Esophagus muscularis mucosa (tissue), 4 donors: Measurements from ENCODE around the gene ETV2. TPM values are rescaled to one million over a fixed set of nuclear protein-coding genes. Genes with fewer than 3 reads are reported as not detected.
"Not testable (repeated sequence)": the region's sequence is repeated elsewhere in the genome, so short reads cannot be mapped to it uniquely, and the experiment has no call there.

Source experiments
- DNase-seq: peaks from one replicate; pipeline ENCODE4 v3.0.0-alpha.2; 2017; ENCODE audit errors: extremely low spot score
- H3K27ac ChIP-seq, 4 donors: fragments of 200-600 bp; sonication (generic); replicated peaks in 1 of 4; 1 replicate in 3 of 4; 2 replicates in 1 of 4; pipeline ENCODE4 v1.5.1; 2016 to 2019; ENCODE audit warnings: mild to moderate bottlenecking in 1 of 4
- H3K27me3 ChIP-seq, 4 donors: fragments of 200-600 bp; sonication (generic); one replicate each; pipeline versions ENCODE4 v1.5.1 to v1.6.0; 2016 to 2019
- H3K36me3 ChIP-seq, 4 donors: fragments of 200-600 bp; sonication (generic); one replicate each; pipeline ENCODE4 v1.5.1; 2016 to 2019
- H3K4me1 ChIP-seq, 4 donors: fragments of 200-600 bp; sonication (generic); one replicate each; pipeline ENCODE4 v1.5.1; 2016 to 2019
- H3K4me3 ChIP-seq, 4 donors: fragments of 200-600 bp; sonication (generic); 1 replicate in 2 of 4; 2 replicates in 2 of 4; pipeline ENCODE4 v1.5.1; 2016 to 2019; ENCODE audit warnings: mild to moderate bottlenecking in 4 of 4, moderate library complexity in 1 of 4
- H3K9me3 ChIP-seq, 4 donors: fragments of 200-600 bp; sonication (generic); 1 replicate in 3 of 4; 2 replicates in 1 of 4; pipeline ENCODE4 v1.5.1; 2016 to 2019
- EP300 ChIP-seq: sonication (generic); formaldehyde crosslinking; IDR thresholded peaks from one replicate; pipeline ENCODE4 v1.6.1; 2017; ENCODE audit warnings: antibody characterized with exemption
- POLR2A ChIP-seq: fragments of 450-650 bp; IDR thresholded peaks from one replicate; pipeline ENCODE4 v1.6.1; 2017; ENCODE audit warnings: antibody characterized with exemption, moderate library complexity, mild to moderate bottlenecking, low read depth
- POLR2AphosphoS5 ChIP-seq, 2 donors: sonication (generic); formaldehyde crosslinking; IDR thresholded peaks; one replicate each; pipeline ENCODE4 v1.6.1; 2017; ENCODE audit warnings: antibody characterized with exemption in 2 of 2
- WGBS: methylation state at CpG from one replicate; pipeline ENCODE4 v1.1.5; 2018; 5-methylcytosine and 5-hydroxymethylcytosine counted together
- intact Hi-C: fragments of 100-400 bp; cut with DNase I; formaldehyde crosslinking; loops from one replicate; pipeline ENCODE4 v1.15.1; 2023
- total RNA-seq, 4 donors: library from RNA; depleted of rRNA; stranded (reverse); fragments of >200 nt; gene quantifications; one replicate each; pipeline versions ENCODE4 v1.1.0 to v1.2.1, GENCODE V29; 2016
- TF ChIP-seq, protein P1 (sequence below), 3 experiments: fragments of 200-600 bp in 2 of 3; fragments of 450-650 bp in 1 of 3; sonication (generic) in 2 of 3; IDR thresholded peaks; one replicate each; pipeline ENCODE4 v1.5.1; 2017 to 2019; ENCODE audit warnings: antibody characterized with exemption in 3 of 3, mild to moderate bottlenecking in 2 of 3, moderate library complexity in 1 of 3

Gene ETV2
- total RNA-seq, 4 donors from 2014 or later, result 3.4 TPM; not detected in 3

GRCh38 chr19:35601971-35602370, 39.6 kb upstream of the ETV2 start:
- no peak for DNase-seq
- 62% methylated on average over 2 of the region's 3 CpGs for WGBS

GRCh38 chr19:35604436-35604835, 37.1 kb upstream of the ETV2 start:
- DNase-seq, H3K9me3 ChIP-seq, H3K4me3 ChIP-seq, H3K27ac ChIP-seq, H3K36me3 ChIP-seq, H3K4me1 ChIP-seq, intact Hi-C loops: not testable (repeated sequence)
- WGBS, result 83% methylated on average over 4 of the region's 4 CpGs
- H3K27me3 ChIP-seq, result peaks cover 0 to 22% (median 0%) of the 10 kb centered on the region in 4 donors

More at GRCh38 chr19:35601971-35602370, 39.6 kb upstream of the ETV2 start:
- intact Hi-C loops, result no loop called here
- no peak for TF ChIP-seq POLR2AphosphoS5 (IDR thresholded peaks at IDR 0.05)
- TF ChIP-seq, protein P1, sequence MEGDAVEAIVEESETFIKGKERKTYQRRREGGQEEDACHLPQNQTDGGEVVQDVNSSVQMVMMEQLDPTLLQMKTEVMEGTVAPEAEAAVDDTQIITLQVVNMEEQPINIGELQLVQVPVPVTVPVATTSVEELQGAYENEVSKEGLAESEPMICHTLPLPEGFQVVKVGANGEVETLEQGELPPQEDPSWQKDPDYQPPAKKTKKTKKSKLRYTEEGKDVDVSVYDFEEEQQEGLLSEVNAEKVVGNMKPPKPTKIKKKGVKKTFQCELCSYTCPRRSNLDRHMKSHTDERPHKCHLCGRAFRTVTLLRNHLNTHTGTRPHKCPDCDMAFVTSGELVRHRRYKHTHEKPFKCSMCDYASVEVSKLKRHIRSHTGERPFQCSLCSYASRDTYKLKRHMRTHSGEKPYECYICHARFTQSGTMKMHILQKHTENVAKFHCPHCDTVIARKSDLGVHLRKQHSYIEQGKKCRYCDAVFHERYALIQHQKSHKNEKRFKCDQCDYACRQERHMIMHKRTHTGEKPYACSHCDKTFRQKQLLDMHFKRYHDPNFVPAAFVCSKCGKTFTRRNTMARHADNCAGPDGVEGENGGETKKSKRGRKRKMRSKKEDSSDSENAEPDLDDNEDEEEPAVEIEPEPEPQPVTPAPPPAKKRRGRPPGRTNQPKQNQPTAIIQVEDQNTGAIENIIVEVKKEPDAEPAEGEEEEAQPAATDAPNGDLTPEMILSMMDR (IDR thresholded peaks at IDR 0.05), result no peak
- no peak for TF ChIP-seq POLR2A
- TF ChIP-seq EP300, result no peak
- Histone ChIP-seq H3K4me1 (no peaks in the 10 kb centered on the region), H3K27me3 (peaks cover 0 to 28% (median 0%) of the 10 kb centered on the region in 4 donors), H3K9me3 (no peaks in the 10 kb centered on the region), H3K4me3 (no peak overlapping the region), H3K27ac (no peak overlapping the region), H3K36me3 (no peaks in the 10 kb centered on the region)

- H3K9me3 ChIP-seq, DNase-seq, H3K27ac ChIP-seq, H3K36me3 ChIP-seq, H3K4me3 ChIP-seq, intact Hi-C loops, H3K27me3 ChIP-seq, H3K4me1 ChIP-seq: not testable (repeated sequence)
- WGBS, result 92% methylated on average over 8 of the region's 8 CpGs
Observed at GRCh38 chr19:35607170-35607569, 34.4 kb upstream of the ETV2 start.

GRCh38 chr19:35607661-35608060, 33.9 kb upstream of the ETV2 start:
- DNase-seq, result no peak
- WGBS, result 79% methylated on average over 3 of the region's 3 CpGs
- Histone ChIP-seq H3K36me3 (no peaks in the 10 kb centered on the region), H3K27me3 (peaks cover 0 to 4% (median 2%) of the 10 kb centered on the region in 4 donors), H3K4me3 (no peak overlapping the region), H3K27ac (no peak overlapping the region), H3K9me3 (peaks cover 0 to 9% (median 3%) of the 10 kb centered on the region in 4 donors), H3K4me1 (peaks cover 4 to 10% (median 6%) of the 10 kb centered on the region in 4 donors)
- intact Hi-C loops, result no loop called here
- TF ChIP-seq, protein P1 (IDR thresholded peaks at IDR 0.05), result no peak
- TF ChIP-seq POLR2A, result no peak
- no peak for TF ChIP-seq EP300
- TF ChIP-seq POLR2AphosphoS5 (IDR thresholded peaks at IDR 0.05), result no peak

DNA sequence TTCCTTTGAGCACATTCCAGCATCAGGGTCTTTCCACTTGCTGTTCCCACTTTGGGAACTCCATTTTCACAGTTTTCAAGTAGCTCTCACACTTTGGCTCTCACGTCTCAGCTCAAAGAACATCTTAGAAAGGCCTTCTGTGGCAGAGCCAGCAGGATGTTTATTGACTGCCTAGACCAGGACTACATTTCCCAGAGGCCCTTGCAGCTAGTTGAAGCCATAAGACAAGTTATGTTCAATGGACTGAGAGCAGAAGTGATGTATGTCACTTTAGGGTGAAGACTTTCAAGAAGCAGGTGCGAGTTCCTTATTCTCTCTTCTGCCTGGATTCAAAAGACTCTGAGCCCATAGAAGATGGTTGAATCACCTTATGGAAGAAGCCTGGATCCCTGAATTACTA, 33.3 kb upstream of the ETV2 start:
- Histone ChIP-seq H3K9me3 (peaks cover 0 to 9% (median 3%) of the 10 kb centered on the region in 4 donors), H3K36me3 (no peaks in the 10 kb centered on the region), H3K4me3 (no peak overlapping the region), H3K27ac (no peak overlapping the region), H3K4me1 (peaks cover 9 to 16% (median 12%) of the 10 kb centered on the region in 4 donors), H3K27me3 (peaks cover 0 to 7% (median 2%) of the 10 kb centered on the region in 4 donors)
- TF ChIP-seq, protein P1 (IDR thresholded peaks at IDR 0.05), result no peak
- TF ChIP-seq POLR2AphosphoS5 (IDR thresholded peaks at IDR 0.05) (no peak), POLR2A (no peak), EP300 (no peak)
- intact Hi-C loops, result no loop called here
- no peak for DNase-seq
- 70% methylated on average over 2 of the region's 2 CpGs for WGBS

GRCh38 chr19:35609851-35610353, 31.6 kb upstream of the ETV2 start:
- Histone ChIP-seq H3K4me1 (peaks cover 10 to 21% (median 14%) of the 10 kb centered on the region in 4 donors), H3K27ac (no peak overlapping the region), H3K4me3 (no peak overlapping the region), H3K9me3 (peaks cover 0 to 9% (median 3%) of the 10 kb centered on the region in 4 donors), H3K27me3 (peaks cover 0 to 7% (median 2%) of the 10 kb centered on the region in 4 donors), H3K36me3 (peaks cover 0 to 3% (median under 1%) of the 10 kb centered on the region in 4 donors)
- TF ChIP-seq EP300 (no peak), POLR2AphosphoS5 (IDR thresholded peaks at IDR 0.05) (no peak), POLR2A (no peak)
- TF ChIP-seq, protein P1 (IDR thresholded peaks at IDR 0.05), result no peak
- intact Hi-C loops, result loop anchor here (5.0 kb wide), 1 partner anchor 63 kb away; the partner anchor contains the start of gene TMEM147
- 56% methylated on average over 6 of the region's 6 CpGs for WGBS
- DNase-seq, result no peak
